ENCODE results near the gene CDH6.

- TF ChIP-seq CTCF (IDR thresholded peaks at IDR 0.05; ENCODE audit: insufficient read depth, low read length, poor library complexity, severe bottlenecking) (no peak), EZH2phosphoT487 (conservative IDR thresholded peaks at IDR 0.05; ENCODE audit: low read length) (no peak)
These were observed 11.3 kb upstream of the CDH6 start for GRCh38 chr5:31182136-31182535.

Data from SU-DHL-6 (cell line).